GM12872 (cell line): ENCODE results near the gene MT1F.

Experiments used
- TF ChIP-seq, protein P1 (sequence below): IDR thresholded peaks from 3 replicates; pipeline ENCODE4 v1.5.1; 2011; ENCODE audit warnings: low read depth, mild to moderate bottlenecking, low read length, moderate library complexity; ENCODE audit not compliant: insufficient read depth

The MT1F gene

GRCh38 chr16:56620339-56620897, 37.3 kb upstream of the MT1F start:
- TF ChIP-seq, protein P1, sequence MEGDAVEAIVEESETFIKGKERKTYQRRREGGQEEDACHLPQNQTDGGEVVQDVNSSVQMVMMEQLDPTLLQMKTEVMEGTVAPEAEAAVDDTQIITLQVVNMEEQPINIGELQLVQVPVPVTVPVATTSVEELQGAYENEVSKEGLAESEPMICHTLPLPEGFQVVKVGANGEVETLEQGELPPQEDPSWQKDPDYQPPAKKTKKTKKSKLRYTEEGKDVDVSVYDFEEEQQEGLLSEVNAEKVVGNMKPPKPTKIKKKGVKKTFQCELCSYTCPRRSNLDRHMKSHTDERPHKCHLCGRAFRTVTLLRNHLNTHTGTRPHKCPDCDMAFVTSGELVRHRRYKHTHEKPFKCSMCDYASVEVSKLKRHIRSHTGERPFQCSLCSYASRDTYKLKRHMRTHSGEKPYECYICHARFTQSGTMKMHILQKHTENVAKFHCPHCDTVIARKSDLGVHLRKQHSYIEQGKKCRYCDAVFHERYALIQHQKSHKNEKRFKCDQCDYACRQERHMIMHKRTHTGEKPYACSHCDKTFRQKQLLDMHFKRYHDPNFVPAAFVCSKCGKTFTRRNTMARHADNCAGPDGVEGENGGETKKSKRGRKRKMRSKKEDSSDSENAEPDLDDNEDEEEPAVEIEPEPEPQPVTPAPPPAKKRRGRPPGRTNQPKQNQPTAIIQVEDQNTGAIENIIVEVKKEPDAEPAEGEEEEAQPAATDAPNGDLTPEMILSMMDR: no peak

GRCh38 chr16:56623637-56624036, 34.1 kb upstream of the MT1F start:
- TF ChIP-seq, protein P1: no peak

- TF ChIP-seq, protein P1: no peak
Observed at GRCh38 chr16:56625140-56625942, 32.4 kb upstream of the MT1F start, which contains the start of gene MT1E. MT1E (plus strand) TSS chr16:56625781; CDS start chr16:56625852, 71 bp downstream.

DNA sequence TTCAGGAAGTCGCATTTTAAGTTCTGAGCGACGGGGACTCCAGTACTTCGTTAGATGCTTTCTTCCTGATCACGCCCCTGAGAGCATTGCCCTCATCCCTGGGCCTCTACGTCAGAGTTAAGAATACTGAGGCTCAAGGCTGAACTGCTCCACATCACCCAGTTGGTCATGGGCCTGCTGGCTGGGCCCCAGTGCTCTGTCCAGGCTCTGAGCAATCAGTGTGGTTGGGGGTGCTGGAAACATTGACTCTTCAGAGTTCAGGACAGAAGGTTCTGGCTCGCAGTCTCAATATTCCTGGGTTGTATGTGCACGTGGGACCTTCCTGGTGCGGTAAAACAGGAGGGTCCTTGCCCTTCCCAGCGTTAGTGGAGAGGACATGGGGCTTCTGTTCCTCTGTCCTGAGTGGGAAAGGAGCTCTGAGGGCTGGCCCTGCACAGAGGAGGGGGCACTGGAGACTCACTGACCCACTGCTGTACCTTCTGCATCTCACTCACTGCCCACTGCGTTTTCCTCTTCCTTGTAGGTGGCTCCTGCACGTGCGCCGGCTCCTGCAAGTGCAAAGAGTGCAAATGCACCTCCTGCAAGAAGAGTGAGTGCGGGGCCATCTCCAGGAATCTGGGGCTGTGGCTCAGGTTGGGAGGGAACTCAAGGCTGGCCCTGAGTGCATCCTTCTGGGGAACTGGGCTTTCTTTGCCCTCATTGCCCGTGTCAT, 31.7 kb upstream of the MT1F start:
- TF ChIP-seq, protein P1: no peak

DNA sequence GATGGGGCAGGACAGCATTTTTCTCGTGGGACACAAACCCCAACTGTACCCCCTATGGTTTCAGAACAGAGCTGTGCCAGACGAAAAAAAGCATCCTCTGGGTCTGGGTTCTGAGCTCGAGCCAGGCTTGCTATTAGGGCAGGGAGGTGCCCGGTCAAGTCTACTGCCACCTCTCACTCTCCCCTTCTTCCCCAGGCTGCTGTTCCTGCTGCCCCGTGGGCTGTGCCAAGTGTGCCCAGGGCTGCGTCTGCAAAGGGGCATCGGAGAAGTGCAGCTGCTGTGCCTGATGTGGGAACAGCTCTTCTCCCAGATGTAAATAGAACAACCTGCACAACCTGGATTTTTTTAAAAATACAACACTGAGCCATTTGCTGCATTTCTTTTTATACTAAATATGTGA, 31.1 kb upstream of the MT1F start:
- TF ChIP-seq, protein P1: no peak

GRCh38 chr16:56628486-56629350, 29.0 kb upstream of the MT1F start:
- TF ChIP-seq, protein P1: no peak
